GM10248 (cell line): Measurements from ENCODE around the gene ERFL.

Experiments
- CTCF ChIA-PET: fragments of 300-600 bp; sonication (Branson Sonifier 250); formaldehyde crosslinking; extraction: SDS; loops from one replicate; lab custom pipeline; 2021; ENCODE audit warnings: antibody characterized with exemption; lab: Yijun Ruan, JAX
- POLR2A ChIA-PET: fragments of 350-650 bp; sonication (Branson Sonifier 250); formaldehyde crosslinking; extraction: SDS; loops from one replicate; lab custom pipeline; 2020; ENCODE audit warnings: antibody characterized with exemption; lab: Yijun Ruan, JAX
- DNase-seq: peaks from one replicate; pipeline ENCODE4 v3.0.0; 2012; ENCODE audit errors: extremely low spot score
- CTCF ChIP-seq: IDR thresholded peaks from 2 replicates; pipeline ENCODE4 v1.5.1; 2012; ENCODE audit warnings: mild to moderate bottlenecking, low read depth; ENCODE audit errors: extremely low read depth, missing control alignments, control extremely low read depth

The ERFL gene

GRCh38 chr19:41888926-41889325, 39.3 kb downstream of the ERFL start:
- POLR2A ChIA-PET = interaction anchor here (1.2 kb wide), 1 partner anchor 54 kb away, joined by 3 read pairs; no protein-coding TSS in a partner anchor
- DNase-seq = no peak
- TF ChIP-seq CTCF = no peak
- CTCF ChIA-PET = interaction anchor here (1.1 to 8.2 kb wide), 5 partner anchors 13 to 54 kb away, joined by 3 to 60 read pairs (median 3); no protein-coding TSS in a partner anchor

GRCh38 chr19:41887711-41888382, 40.4 kb downstream of the ERFL start:
- POLR2A ChIA-PET = interaction anchor here (0.6 to 1.7 kb wide), 4 partner anchors 12 to 57 kb away, joined by 3 to 4 read pairs (median 3); no protein-coding TSS in a partner anchor
- TF ChIP-seq CTCF = peak; percentile 62
- CTCF ChIA-PET = interaction anchor here (1.1 to 8.2 kb wide), 9 partner anchors 13 to 64 kb away, joined by 3 to 60 read pairs (median 4); no protein-coding TSS in a partner anchor
- peak; percentile 75 for DNase-seq

GRCh38 chr19:41886761-41887710, 41.2 kb downstream of the ERFL start:
- POLR2A ChIA-PET = interaction anchor here (0.6 to 1.7 kb wide), 9 partner anchors 12 to 58 kb away, joined by 3 to 7 read pairs (median 4); partner anchors contain the start of genes ERFL and RPS19
- no peak for TF ChIP-seq CTCF
- CTCF ChIA-PET = interaction anchor here (0.7 to 8.2 kb wide), 10 partner anchors 9 to 65 kb away, joined by 3 to 60 read pairs (median 4); no protein-coding TSS in a partner anchor
- peak; percentile 62 for DNase-seq

GRCh38 chr19:41883821-41884733, 44.2 kb downstream of the ERFL start:
- POLR2A ChIA-PET = interaction anchor here (0.6 to 1.2 kb wide), 5 partner anchors 11 to 60 kb away, joined by 3 to 4 read pairs (median 4); no protein-coding TSS in a partner anchor
- CTCF ChIA-PET = interaction anchor here (1.0 to 8.2 kb wide), 6 partner anchors 11 to 74 kb away, joined by 3 to 60 read pairs (median 4); partner anchors contain the start of gene RPS19
- peak; percentile 93 for DNase-seq

GRCh38 chr19:41883463-41883820, 44.8 kb downstream of the ERFL start:
- ChIA-PET CTCF (interaction anchor here (1.2 to 8.2 kb wide), 5 partner anchors 10 to 68 kb away, joined by 3 to 60 read pairs (median 4); partner anchors contain the start of gene RPS19), POLR2A (interaction anchor here (1.2 kb wide), 1 partner anchor 13 kb away, joined by 3 read pairs; no protein-coding TSS in a partner anchor)
- no peak for DNase-seq
- no peak for TF ChIP-seq CTCF

More at GRCh38 chr19:41883821-41884733, 44.2 kb downstream of the ERFL start:
- peak; percentile 8 for TF ChIP-seq CTCF
